VCaP (cell line): ENCODE data around the gene ASPG.

Experiments
- H3K27ac ChIP-seq: fragments of 450-650 bp; 2 replicates; pipeline ENCODE4 v1.5.1; 2017
- TF ChIP-seq, protein P1 (sequence below): fragments of 450-650 bp; conservative IDR thresholded peaks from 2 replicates; pipeline ENCODE4 v1.5.1; 2017; ENCODE audit warnings: mild to moderate bottlenecking, moderate library complexity

Gene ASPG

GRCh38 chr14:104064003-104064402 is 21.5 kb upstream of the ASPG start:
- H3K27ac ChIP-seq = no peak overlapping the region
- TF ChIP-seq, protein P1, sequence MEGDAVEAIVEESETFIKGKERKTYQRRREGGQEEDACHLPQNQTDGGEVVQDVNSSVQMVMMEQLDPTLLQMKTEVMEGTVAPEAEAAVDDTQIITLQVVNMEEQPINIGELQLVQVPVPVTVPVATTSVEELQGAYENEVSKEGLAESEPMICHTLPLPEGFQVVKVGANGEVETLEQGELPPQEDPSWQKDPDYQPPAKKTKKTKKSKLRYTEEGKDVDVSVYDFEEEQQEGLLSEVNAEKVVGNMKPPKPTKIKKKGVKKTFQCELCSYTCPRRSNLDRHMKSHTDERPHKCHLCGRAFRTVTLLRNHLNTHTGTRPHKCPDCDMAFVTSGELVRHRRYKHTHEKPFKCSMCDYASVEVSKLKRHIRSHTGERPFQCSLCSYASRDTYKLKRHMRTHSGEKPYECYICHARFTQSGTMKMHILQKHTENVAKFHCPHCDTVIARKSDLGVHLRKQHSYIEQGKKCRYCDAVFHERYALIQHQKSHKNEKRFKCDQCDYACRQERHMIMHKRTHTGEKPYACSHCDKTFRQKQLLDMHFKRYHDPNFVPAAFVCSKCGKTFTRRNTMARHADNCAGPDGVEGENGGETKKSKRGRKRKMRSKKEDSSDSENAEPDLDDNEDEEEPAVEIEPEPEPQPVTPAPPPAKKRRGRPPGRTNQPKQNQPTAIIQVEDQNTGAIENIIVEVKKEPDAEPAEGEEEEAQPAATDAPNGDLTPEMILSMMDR = no peak

GRCh38 chr14:104066279-104066678 is 19.2 kb upstream of the ASPG start:
- no peak overlapping the region for H3K27ac ChIP-seq
- TF ChIP-seq, protein P1 = no peak

DNA sequence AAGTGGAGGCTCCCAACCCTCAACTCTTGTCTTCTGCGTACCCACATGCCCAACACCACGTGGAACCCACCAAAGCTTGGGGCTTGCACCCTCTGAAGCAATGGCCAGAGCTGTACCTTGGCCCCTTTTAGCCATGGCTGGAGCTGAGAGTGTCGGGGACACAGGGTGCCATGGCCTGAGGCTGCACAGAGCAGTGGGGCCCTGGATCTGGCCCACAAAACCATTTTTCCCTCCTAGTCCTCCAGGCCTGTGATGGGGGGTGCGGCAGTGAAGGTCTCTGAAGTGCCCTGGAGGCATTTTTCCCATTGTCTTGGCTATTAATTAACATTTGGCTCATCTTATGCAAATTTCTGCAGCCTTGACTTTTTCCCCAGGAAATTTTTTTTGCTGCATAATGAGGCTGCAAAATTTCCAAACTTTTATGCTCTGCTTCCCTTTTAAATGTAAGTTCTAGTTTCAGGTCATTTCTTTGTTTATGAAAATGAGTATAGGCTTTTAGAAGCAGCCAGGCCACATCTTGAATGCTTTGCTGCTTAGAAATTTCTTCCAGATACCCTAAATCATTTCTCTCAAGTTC is 18.7 kb upstream of the ASPG start:
- H3K27ac ChIP-seq = no peak overlapping the region
- TF ChIP-seq, protein P1 = no peak

DNA sequence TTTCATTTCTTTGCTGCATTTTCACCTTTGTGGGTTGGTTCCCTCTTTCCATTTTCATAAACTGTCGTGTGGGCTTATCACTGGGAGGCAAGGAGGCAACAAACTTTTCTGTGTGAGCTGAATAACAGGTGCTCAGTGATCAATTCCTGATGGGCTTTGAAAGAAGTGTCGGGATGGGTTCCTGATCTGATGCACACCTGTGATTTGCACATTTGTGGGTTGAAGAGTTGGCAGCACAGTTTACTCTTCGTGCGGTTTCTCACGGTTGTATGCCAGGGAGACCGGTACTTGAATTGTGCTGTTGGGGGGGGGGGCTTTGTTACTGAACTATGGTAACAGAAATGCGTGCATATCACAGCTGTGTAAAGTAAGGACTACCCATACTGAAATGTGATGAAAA is 16.0 kb upstream of the ASPG start:
- TF ChIP-seq, protein P1 = no peak
- H3K27ac ChIP-seq = no peak overlapping the region

DNA sequence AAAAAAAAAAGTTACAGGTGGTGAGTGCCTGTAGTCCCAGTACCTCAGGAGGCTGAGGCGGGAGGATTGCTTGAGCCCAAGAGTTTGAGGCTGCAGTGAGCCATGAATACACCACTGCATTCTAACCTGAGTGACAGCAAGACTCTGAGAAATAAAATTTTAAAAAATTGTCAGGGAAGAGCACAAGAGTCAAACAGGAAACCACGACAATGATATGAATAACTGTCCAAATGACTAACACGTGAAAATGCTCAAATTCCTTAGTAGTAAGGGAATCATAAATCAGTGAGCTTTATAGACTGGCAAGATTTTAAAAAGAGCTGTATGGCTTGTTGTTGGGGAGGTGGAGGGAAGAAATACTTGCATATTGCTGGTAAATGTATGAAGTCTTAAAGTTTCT is 12.9 kb upstream of the ASPG start:
- TF ChIP-seq, protein P1 = no peak
- H3K27ac ChIP-seq = no peak overlapping the region

- H3K27ac ChIP-seq = no peak overlapping the region
- TF ChIP-seq, protein P1 = no peak
Observed at GRCh38 chr14:104073764-104074163, 11.7 kb upstream of the ASPG start.

GRCh38 chr14:104075530-104076151 is 9.9 kb upstream of the ASPG start:
- H3K27ac ChIP-seq = no peak overlapping the region
- TF ChIP-seq, protein P1 = peak; percentile 80
